ENCODE results near the gene LRCOL1. TPM values are rescaled to one million over a fixed set of nuclear protein-coding genes. Genes with fewer than 3 reads are reported as not detected.
"Not testable (repeated sequence)": the region's sequence is repeated elsewhere in the genome, so short reads cannot be mapped to it uniquely, and the experiment has no call there.

LRCOL1 gene
- total RNA-seq, 1 experiment from 2014 or later, result not detected

GRCh38 chr12:132599502-132599901 lies 10.9 kb downstream of the LRCOL1 start:
- H3K36me3 ChIP-seq (ENCODE audit: control insufficient read depth, insufficient read depth, low read length); H3K27ac Mint-ChIP-seq (ENCODE audit: unreplicated experiment); H3K27me3 ChIP-seq (replicated peaks; ENCODE audit: control insufficient read depth, insufficient read depth, low read length); H3K9me3 ChIP-seq; H3K27me3 Mint-ChIP-seq (ENCODE audit: insufficient read depth, unreplicated experiment); H3K4me3 ChIP-seq (ENCODE audit: low read depth, low read length); H3K4me3 Mint-ChIP-seq (ENCODE audit: unreplicated experiment); BruUV-seq (replicated peaks); POLR2A ChIA-PET; intact Hi-C loops (cut with micrococcal nuclease; ENCODE audit: unreplicated experiment): not testable (repeated sequence)
- peak in 1 of 2 experiments; percentile 27 for DNase-seq
- Mint-ChIP-seq H3K9me3 (ENCODE audit: unreplicated experiment) (peaks cover 11% of the 10 kb centered on the region), H3K36me3 (ENCODE audit: insufficient read depth, unreplicated experiment) (peaks cover 15% of the 10 kb centered on the region), H3K4me1 (ENCODE audit: low read depth, unreplicated experiment) (peaks cover 11% of the 10 kb centered on the region)
- CTCF ChIA-PET, result interaction anchor here (0.7 to 1.0 kb wide), 3 partner anchors 15 to 161 kb away, joined by 3 to 4 read pairs (median 3); no protein-coding TSS in a partner anchor
- H3K4me1 ChIP-seq, result peaks cover 10% of the 10 kb centered on the region; the same call in 1 of the 2 replicates

DNA sequence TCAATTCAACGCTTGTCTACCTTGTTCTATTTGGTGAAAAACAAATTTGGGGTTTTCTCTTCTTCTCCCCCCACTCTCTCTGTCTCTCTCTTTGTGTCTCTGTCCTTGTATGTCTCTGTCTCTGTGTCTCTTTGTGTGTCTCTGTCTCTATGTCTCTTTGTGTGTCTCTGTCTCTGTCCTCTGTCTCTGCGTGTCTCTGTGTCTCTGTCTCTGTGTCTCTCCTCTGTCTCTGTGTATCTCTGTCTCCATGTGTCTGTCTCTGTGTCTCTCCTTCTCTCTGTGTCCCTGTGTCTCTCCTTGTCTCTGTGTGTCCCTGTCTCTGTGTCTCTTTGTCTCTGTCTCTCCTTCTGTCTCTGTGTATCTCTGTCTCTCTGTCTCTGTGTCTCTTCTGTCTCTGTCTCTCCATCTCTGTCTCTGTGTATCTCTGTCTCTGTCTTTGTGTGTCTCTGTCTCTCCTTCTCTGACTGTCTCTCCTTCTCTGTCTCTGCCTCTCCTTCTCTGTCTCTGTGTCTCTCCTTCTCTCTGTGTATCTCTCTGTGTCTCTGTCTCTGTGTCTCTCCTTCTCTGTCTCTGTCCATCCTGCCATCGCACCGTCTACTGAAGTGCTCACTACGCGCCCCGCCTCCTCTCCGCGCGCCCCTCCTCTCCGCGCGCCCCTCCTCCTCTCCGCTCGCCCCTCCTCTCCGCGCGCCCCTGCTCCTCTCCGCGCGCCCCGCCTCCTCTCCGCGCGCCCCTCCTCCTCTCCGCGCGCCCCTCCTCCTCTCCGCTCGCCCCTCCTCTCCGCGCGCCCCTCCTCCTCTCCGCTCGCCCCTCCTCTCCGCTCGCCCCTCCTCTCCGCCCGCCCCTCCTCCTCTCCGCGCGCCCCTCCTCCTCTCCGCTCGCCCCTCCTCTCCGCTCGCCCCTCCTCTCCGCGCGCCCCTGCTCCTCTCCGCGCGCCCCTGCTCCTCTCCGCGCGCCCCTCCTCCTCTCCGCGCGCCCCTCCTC lies 12.8 kb downstream of the LRCOL1 start:
- no TSS peak for BruUV-seq (replicated peaks)
- peaks cover 20% of the 10 kb centered on the region for H3K4me1 Mint-ChIP-seq (ENCODE audit: low read depth, unreplicated experiment)

GRCh38 chr12:132596016-132596415 lies 14.4 kb downstream of the LRCOL1 start:
- BruUV-seq (replicated peaks), result no TSS peak
- intact Hi-C loops (cut with micrococcal nuclease; ENCODE audit: unreplicated experiment), result no loop called here
- no peaks in the 10 kb centered on the region for H3K36me3 ChIP-seq (ENCODE audit: control insufficient read depth, insufficient read depth, low read length)
- peaks cover 14% of the 10 kb centered on the region for H3K4me1 ChIP-seq
- ChIA-PET CTCF (no interaction called here), POLR2A (no interaction called here)
- Mint-ChIP-seq H3K36me3 (ENCODE audit: insufficient read depth, unreplicated experiment) (peaks cover 25% of the 10 kb centered on the region), H3K27ac (ENCODE audit: unreplicated experiment) (no peak overlapping the region), H3K27me3 (ENCODE audit: insufficient read depth, unreplicated experiment) (peaks cover 10% of the 10 kb centered on the region), H3K4me1 (ENCODE audit: low read depth, unreplicated experiment) (peaks cover 20% of the 10 kb centered on the region), H3K4me3 (ENCODE audit: unreplicated experiment) (no peak overlapping the region), H3K9me3 (ENCODE audit: unreplicated experiment) (peaks cover 11% of the 10 kb centered on the region)
- no peak for DNase-seq
- H3K9me3 ChIP-seq, result no peaks in the 10 kb centered on the region
- no peak for TF ChIP-seq CTCF (IDR thresholded peaks at IDR 0.05; ENCODE audit: insufficient read depth in 1 of 2, low read depth in 1 of 2, low read length in 1 of 2, severe bottlenecking in 1 of 2, unreplicated experiment in 1 of 2)
- H3K4me3 ChIP-seq (ENCODE audit: low read depth, low read length), result no peak overlapping the region
- no peaks in the 10 kb centered on the region for H3K27me3 ChIP-seq (replicated peaks; ENCODE audit: control insufficient read depth, insufficient read depth, low read length)

More for the DNA sequence above, 12.8 kb downstream of the LRCOL1 start:
- intact Hi-C loops (cut with micrococcal nuclease; ENCODE audit: unreplicated experiment), result no loop called here
- H3K9me3 ChIP-seq, result no peaks in the 10 kb centered on the region
- ChIA-PET CTCF (no interaction called here), POLR2A (no interaction called here)
- TF ChIP-seq CTCF (IDR thresholded peaks at IDR 0.05; ENCODE audit: insufficient read depth in 1 of 2, low read depth in 1 of 2, low read length in 1 of 2, severe bottlenecking in 1 of 2, unreplicated experiment in 1 of 2), result no peak
- DNase-seq, result peak; percentile 70 to 72
- H3K36me3 ChIP-seq (ENCODE audit: control insufficient read depth, insufficient read depth, low read length), result no peaks in the 10 kb centered on the region
- H3K4me1 ChIP-seq, result peaks cover 15% of the 10 kb centered on the region
- peak overlapping the region; percentile 44 for H3K4me3 ChIP-seq (ENCODE audit: low read depth, low read length)
- H3K27ac Mint-ChIP-seq (ENCODE audit: unreplicated experiment), result peak overlapping the region; percentile 63
- H3K36me3 Mint-ChIP-seq (ENCODE audit: insufficient read depth, unreplicated experiment), result peaks cover 25% of the 10 kb centered on the region
- peaks cover 8% of the 10 kb centered on the region for H3K27me3 Mint-ChIP-seq (ENCODE audit: insufficient read depth, unreplicated experiment)
- peak overlapping the region; percentile 92 for H3K4me3 Mint-ChIP-seq (ENCODE audit: unreplicated experiment)
- H3K9me3 Mint-ChIP-seq (ENCODE audit: unreplicated experiment), result peaks cover 11% of the 10 kb centered on the region
- no peaks in the 10 kb centered on the region for H3K27me3 ChIP-seq (replicated peaks; ENCODE audit: control insufficient read depth, insufficient read depth, low read length)
